ENCODE results near the gene SMG7.

GRCh38 chr1:183595537-183595936 is 123.2 kb downstream of the SMG7 start:
- TF ChIP-seq, protein P1, sequence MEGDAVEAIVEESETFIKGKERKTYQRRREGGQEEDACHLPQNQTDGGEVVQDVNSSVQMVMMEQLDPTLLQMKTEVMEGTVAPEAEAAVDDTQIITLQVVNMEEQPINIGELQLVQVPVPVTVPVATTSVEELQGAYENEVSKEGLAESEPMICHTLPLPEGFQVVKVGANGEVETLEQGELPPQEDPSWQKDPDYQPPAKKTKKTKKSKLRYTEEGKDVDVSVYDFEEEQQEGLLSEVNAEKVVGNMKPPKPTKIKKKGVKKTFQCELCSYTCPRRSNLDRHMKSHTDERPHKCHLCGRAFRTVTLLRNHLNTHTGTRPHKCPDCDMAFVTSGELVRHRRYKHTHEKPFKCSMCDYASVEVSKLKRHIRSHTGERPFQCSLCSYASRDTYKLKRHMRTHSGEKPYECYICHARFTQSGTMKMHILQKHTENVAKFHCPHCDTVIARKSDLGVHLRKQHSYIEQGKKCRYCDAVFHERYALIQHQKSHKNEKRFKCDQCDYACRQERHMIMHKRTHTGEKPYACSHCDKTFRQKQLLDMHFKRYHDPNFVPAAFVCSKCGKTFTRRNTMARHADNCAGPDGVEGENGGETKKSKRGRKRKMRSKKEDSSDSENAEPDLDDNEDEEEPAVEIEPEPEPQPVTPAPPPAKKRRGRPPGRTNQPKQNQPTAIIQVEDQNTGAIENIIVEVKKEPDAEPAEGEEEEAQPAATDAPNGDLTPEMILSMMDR (conservative IDR thresholded peaks at IDR 0.05), result no peak
- no peak for TF ChIP-seq EZH2 (IDR thresholded peaks at IDR 0.05; ENCODE audit: low read depth)

Measured in PC-9 (cell line).